SIG-M5 (cell line): ENCODE results near the gene KRT35.
"Not testable (repeated sequence)": the region's sequence is repeated elsewhere in the genome, so short reads cannot be mapped to it uniquely, and the experiment has no call there.

ENCODE experiments used
- DNase-seq: peaks from one replicate; lab custom pipeline; 2025; lab: John Stamatoyannopoulos, UW

The KRT35 gene

GRCh38 chr17:41453066-41453465 is 27.9 kb downstream of the KRT35 start:
- DNase-seq, result no peak

GRCh38 chr17:41452281-41452680 is 28.7 kb downstream of the KRT35 start:
- DNase-seq, result no peak

GRCh38 chr17:41451154-41451728 is 29.7 kb downstream of the KRT35 start:
- no peak for DNase-seq

GRCh38 chr17:41449008-41449407 is 31.9 kb downstream of the KRT35 start:
- no peak for DNase-seq

- no peak for DNase-seq
Measured at GRCh38 chr17:41448506-41448905, 32.4 kb downstream of the KRT35 start.

GRCh38 chr17:41446806-41447205 is 34.1 kb downstream of the KRT35 start:
- no peak for DNase-seq

GRCh38 chr17:41444640-41445039 is 36.3 kb downstream of the KRT35 start:
- no peak for DNase-seq

GRCh38 chr17:41444186-41444585 is 36.8 kb downstream of the KRT35 start:
- DNase-seq, result no peak

GRCh38 chr17:41442739-41443138 is 38.2 kb downstream of the KRT35 start:
- DNase-seq, result no peak

- DNase-seq, result no peak
Measured at GRCh38 chr17:41440531-41441033, 40.4 kb downstream of the KRT35 start, which contains the start of gene KRT38. TSS of gene KRT38 (minus strand) at chr17:41440983. CDS start at chr17:41440921, 62 bp downstream.

- no peak for DNase-seq
Measured at GRCh38 chr17:41439375-41439774, 41.6 kb downstream of the KRT35 start.

- DNase-seq, result no peak
Measured at GRCh38 chr17:41437769-41438168, 43.2 kb downstream of the KRT35 start.

GRCh38 chr17:41437254-41437653 is 43.7 kb downstream of the KRT35 start:
- no peak for DNase-seq

GRCh38 chr17:41434415-41434814 is 46.5 kb downstream of the KRT35 start:
- DNase-seq, result no peak

GRCh38 chr17:41434005-41434404 is 46.9 kb downstream of the KRT35 start:
- no peak for DNase-seq

GRCh38 chr17:41433586-41433985 is 47.4 kb downstream of the KRT35 start:
- no peak for DNase-seq

GRCh38 chr17:41430376-41430775 is 50.6 kb downstream of the KRT35 start:
- DNase-seq, result not testable (repeated sequence)

- DNase-seq, result no peak
Measured at GRCh38 chr17:41429667-41430066, 51.3 kb downstream of the KRT35 start.

- no peak for DNase-seq
Measured at GRCh38 chr17:41428591-41429291, 52.2 kb downstream of the KRT35 start.
